BE2C (cell line): ENCODE results near the gene NTRK3.
A peak's percentile ranks its signal among the peaks of the same experiment; 100 is the strongest.

Experiments used
- DNase-seq: peaks from one replicate; pipeline ENCODE4 v3.0.0-alpha.2; 2020
- H3K27me3 ChIP-seq: fragments of 250-450 bp; sonication (Bioruptor Pico); 2 replicates; pipeline ENCODE4 v1.5.1; 2020; ENCODE audit warnings: mild to moderate bottlenecking
- H3K36me3 ChIP-seq: fragments of 250-450 bp; sonication (Bioruptor Pico); 2 replicates; pipeline ENCODE4 v1.5.1; 2020; ENCODE audit warnings: mild to moderate bottlenecking
- H3K4me1 ChIP-seq: fragments of 250-450 bp; sonication (Bioruptor Pico); 2 replicates; pipeline ENCODE4 v1.5.1; 2020
- H3K4me3 ChIP-seq: 2 replicates; pipeline ENCODE4 v1.5.1; 2011; ENCODE audit warnings: low read depth, low read length
- H3K9me3 ChIP-seq: fragments of 250-450 bp; sonication (Bioruptor Pico); 2 replicates; pipeline ENCODE4 v1.5.1; 2020
- TF ChIP-seq, protein P1 (sequence below): IDR thresholded peaks from 2 replicates; pipeline ENCODE4 v1.5.1; 2012; ENCODE audit warnings: mild to moderate bottlenecking, low read depth, low read length

NTRK3 gene

DNA sequence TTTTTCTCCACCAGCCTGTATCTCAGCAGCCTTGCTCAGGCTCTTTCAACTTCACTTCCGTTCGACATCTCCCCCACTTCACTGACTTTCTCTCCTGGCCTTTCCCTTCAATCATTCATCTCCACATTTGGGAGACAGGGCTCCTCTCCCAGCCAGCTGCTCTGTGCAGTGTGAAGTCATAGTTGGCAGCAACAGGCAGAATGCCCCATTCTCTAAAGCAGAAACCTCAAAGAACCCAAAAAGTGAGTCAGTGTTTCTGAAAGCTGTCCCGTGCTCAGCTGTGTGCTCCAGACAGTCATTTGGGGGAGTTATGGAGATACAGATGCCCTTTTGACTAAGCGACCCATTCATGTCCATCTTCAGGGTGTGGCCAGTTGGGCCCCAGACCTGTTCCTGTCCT, 54.3 kb downstream of the NTRK3 start:
- TF ChIP-seq, protein P1, sequence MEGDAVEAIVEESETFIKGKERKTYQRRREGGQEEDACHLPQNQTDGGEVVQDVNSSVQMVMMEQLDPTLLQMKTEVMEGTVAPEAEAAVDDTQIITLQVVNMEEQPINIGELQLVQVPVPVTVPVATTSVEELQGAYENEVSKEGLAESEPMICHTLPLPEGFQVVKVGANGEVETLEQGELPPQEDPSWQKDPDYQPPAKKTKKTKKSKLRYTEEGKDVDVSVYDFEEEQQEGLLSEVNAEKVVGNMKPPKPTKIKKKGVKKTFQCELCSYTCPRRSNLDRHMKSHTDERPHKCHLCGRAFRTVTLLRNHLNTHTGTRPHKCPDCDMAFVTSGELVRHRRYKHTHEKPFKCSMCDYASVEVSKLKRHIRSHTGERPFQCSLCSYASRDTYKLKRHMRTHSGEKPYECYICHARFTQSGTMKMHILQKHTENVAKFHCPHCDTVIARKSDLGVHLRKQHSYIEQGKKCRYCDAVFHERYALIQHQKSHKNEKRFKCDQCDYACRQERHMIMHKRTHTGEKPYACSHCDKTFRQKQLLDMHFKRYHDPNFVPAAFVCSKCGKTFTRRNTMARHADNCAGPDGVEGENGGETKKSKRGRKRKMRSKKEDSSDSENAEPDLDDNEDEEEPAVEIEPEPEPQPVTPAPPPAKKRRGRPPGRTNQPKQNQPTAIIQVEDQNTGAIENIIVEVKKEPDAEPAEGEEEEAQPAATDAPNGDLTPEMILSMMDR, result no peak
- DNase-seq, result no peak
- no peaks in the 10 kb centered on the region for H3K9me3 ChIP-seq

DNA sequence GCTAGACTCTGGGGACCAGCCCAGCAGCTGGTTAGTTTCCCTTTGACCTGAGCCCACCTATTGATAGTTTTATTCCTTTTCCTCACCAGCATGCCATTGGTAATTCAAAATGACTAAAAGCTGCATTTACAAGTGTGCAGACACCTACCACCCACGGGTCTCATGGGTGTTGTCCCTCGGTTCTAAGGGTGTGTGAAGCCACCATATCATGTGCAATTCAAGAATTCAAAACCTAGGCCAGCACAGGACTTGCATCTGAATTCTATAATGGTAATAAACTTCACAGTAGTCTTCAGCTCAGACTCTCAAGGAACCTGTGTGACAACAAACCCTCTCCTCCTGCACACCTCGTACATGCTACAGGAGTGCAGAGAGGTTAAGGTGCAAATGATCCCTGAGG, 55.3 kb downstream of the NTRK3 start:
- Histone ChIP-seq H3K9me3 (no peaks in the 10 kb centered on the region), H3K27me3 (no peaks in the 10 kb centered on the region), H3K4me1 (no peaks in the 10 kb centered on the region; the same call in 1 of the 2 replicates), H3K36me3 (no peaks in the 10 kb centered on the region), H3K4me3 (no peak overlapping the region)
- TF ChIP-seq, protein P1, result no peak
- DNase-seq, result no peak

More for the DNA sequence above, 54.3 kb downstream of the NTRK3 start:
- Histone ChIP-seq H3K4me1 (no peaks in the 10 kb centered on the region; the same call in 1 of the 2 replicates), H3K36me3 (no peaks in the 10 kb centered on the region), H3K4me3 (no peak overlapping the region), H3K27me3 (no peaks in the 10 kb centered on the region)

- Histone ChIP-seq H3K4me1 (no peaks in the 10 kb centered on the region), H3K9me3 (no peaks in the 10 kb centered on the region), H3K36me3 (no peaks in the 10 kb centered on the region), H3K27me3 (no peaks in the 10 kb centered on the region), H3K4me3 (no peak overlapping the region)
- DNase-seq, result no peak
- TF ChIP-seq, protein P1, result no peak
These were observed 59.6 kb downstream of the NTRK3 start for GRCh38 chr15:88196961-88197360.

DNA sequence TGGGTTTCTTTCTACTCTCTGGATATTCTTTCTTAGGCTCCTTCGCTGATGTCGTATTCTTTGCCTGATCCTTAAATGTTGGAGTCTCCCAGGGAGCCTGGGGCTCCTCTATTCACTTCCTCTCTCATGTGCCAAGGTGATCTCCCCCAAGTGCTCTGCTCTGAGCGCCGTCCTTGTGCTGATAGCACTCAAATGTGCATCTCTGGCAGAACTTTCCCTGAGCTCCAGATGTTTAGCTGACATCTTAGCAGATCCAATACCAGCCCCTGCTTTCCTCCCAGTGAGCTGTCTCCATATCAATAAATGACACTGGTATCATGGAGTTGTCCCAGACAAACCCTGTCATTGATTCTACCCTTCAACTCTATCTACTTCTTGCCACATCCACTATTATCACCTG, 62.4 kb downstream of the NTRK3 start:
- no peak overlapping the region for H3K4me3 ChIP-seq
- TF ChIP-seq, protein P1, result no peak
- H3K9me3 ChIP-seq, result no peaks in the 10 kb centered on the region
- 0 out of 2 replicates have a peak, but pooled peaks cover 3% of the 10 kb centered on the region for H3K4me1 ChIP-seq
- no peaks in the 10 kb centered on the region for H3K27me3 ChIP-seq
- H3K36me3 ChIP-seq, result no peaks in the 10 kb centered on the region
- no peak for DNase-seq

DNA sequence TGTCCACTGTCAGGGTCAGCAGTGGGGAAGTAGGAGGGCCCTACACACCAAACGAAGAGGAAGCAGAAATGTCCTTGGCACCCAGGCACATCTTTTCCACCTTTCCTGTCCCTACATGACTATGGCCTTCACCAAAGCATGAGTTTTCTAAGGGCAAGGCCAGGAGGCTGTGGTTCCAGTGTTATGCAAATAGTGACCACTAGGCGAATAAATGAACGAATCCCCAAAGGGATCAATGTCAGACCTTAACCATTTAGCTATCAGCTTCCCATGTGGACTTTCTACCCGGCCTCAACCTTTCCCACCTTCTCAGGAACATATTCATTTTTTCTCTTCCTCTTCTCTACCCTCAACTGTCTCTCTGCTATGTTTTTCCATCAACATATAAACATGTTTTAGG, 63.1 kb downstream of the NTRK3 start:
- Histone ChIP-seq H3K4me3 (no peak overlapping the region), H3K9me3 (no peaks in the 10 kb centered on the region), H3K36me3 (no peaks in the 10 kb centered on the region), H3K27me3 (no peaks in the 10 kb centered on the region), H3K4me1 (0 out of 2 replicates have a peak, but pooled peaks cover 3% of the 10 kb centered on the region)
- no peak for DNase-seq
- TF ChIP-seq, protein P1, result peak; percentile 35

GRCh38 chr15:88191812-88192165, 64.8 kb downstream of the NTRK3 start:
- TF ChIP-seq, protein P1, result no peak
- Histone ChIP-seq H3K4me3 (no peak overlapping the region), H3K9me3 (no peaks in the 10 kb centered on the region), H3K27me3 (no peaks in the 10 kb centered on the region), H3K4me1 (0 out of 2 replicates have a peak, but pooled peaks cover 3% of the 10 kb centered on the region), H3K36me3 (no peaks in the 10 kb centered on the region)
- DNase-seq, result no peak
